ENCODE measurements around the gene AP4M1. TPM values are rescaled to one million over a fixed set of nuclear protein-coding genes. Genes with fewer than 3 reads are reported as not detected.

Gene AP4M1
- total and polyA plus RNA-seq, 9 of the 15 experiments (the other 6 are each of a cell fraction or from before 2014, with no cell fraction given) = 1.3 to 30.9 (median 14.1) TPM

- no peak for TF ChIP-seq PURB (CRISPR knock-in tag; IDR thresholded peaks at IDR 0.05; ENCODE audit: low read depth)
- TF ChIP-seq ZSCAN29 (IDR thresholded peaks at IDR 0.05) = no peak
- no peak for TF ChIP-seq RBM25 (IDR thresholded peaks at IDR 0.05; ENCODE audit: low read depth, low read length, severe bottlenecking)
- no peak for TF ChIP-seq TCF7L2 (IDR thresholded peaks at IDR 0.05; ENCODE audit: low read depth, low read length)
- no peak for TF ChIP-seq ZNF197 (CRISPR knock-in tag; IDR thresholded peaks at IDR 0.05; ENCODE audit: low read depth)
- TF ChIP-seq HLTF (IDR thresholded peaks at IDR 0.05) = no peak
- no peak for TF ChIP-seq CBFB (CRISPR knock-in tag; IDR thresholded peaks at IDR 0.05)
- TF ChIP-seq NCOR1 (IDR thresholded peaks at IDR 0.05) = 0 out of 2 replicates have a peak, but pooled peaks have one; percentile 15
- TF ChIP-seq ZNF592 (IDR thresholded peaks at IDR 0.05) = peak; percentile 86
- TF ChIP-seq, protein P1, sequence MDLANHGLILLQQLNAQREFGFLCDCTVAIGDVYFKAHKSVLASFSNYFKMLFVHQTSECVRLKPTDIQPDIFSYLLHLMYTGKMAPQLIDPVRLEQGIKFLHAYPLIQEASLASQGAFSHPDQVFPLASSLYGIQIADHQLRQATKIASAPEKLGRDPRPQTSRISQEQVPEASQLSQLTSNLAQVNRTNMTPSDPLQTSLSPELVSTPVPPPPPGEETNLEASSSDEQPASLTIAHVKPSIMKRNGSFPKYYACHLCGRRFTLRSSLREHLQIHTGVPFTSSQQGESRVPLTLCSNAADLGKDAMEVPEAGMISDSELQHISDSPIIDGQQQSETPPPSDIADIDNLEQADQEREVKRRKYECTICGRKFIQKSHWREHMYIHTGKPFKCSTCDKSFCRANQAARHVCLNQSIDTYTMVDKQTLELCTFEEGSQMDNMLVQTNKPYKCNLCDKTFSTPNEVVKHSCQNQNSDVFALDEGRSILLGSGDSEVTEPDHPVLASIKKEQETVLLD (IDR thresholded peaks at IDR 0.05) = no peak
- TF ChIP-seq C11orf30 (IDR thresholded peaks at IDR 0.05; ENCODE audit: low read depth) = peak; percentile 46; the same call in 1 of the 2 replicates
- TF ChIP-seq ERF (CRISPR knock-in tag; IDR thresholded peaks at IDR 0.05) = no peak
- no peak for TF ChIP-seq NRF1 (conservative IDR thresholded peaks at IDR 0.05 in 1 of 2, IDR thresholded peaks at IDR 0.05 in 1 of 2)
- peak; percentile 8; the same call in 1 of the 2 replicates for TF ChIP-seq POLR2AphosphoS5 (IDR thresholded peaks at IDR 0.05; ENCODE audit: control insufficient read depth, insufficient read depth, low read depth, low read length)
- peak; percentile 62; the same call in 1 of the 2 replicates for TF ChIP-seq ZNF263 (CRISPR knock-in tag; IDR thresholded peaks at IDR 0.05; ENCODE audit: borderline replicate concordance)
- TF ChIP-seq ZNF668 (CRISPR knock-in tag; IDR thresholded peaks at IDR 0.05) = 0 out of 2 replicates have a peak, but pooled peaks have one; percentile 54
- TF ChIP-seq, protein P2, sequence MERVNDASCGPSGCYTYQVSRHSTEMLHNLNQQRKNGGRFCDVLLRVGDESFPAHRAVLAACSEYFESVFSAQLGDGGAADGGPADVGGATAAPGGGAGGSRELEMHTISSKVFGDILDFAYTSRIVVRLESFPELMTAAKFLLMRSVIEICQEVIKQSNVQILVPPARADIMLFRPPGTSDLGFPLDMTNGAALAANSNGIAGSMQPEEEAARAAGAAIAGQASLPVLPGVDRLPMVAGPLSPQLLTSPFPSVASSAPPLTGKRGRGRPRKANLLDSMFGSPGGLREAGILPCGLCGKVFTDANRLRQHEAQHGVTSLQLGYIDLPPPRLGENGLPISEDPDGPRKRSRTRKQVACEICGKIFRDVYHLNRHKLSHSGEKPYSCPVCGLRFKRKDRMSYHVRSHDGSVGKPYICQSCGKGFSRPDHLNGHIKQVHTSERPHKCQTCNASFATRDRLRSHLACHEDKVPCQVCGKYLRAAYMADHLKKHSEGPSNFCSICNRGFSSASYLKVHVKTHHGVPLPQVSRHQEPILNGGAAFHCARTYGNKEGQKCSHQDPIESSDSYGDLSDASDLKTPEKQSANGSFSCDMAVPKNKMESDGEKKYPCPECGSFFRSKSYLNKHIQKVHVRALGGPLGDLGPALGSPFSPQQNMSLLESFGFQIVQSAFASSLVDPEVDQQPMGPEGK (CRISPR knock-in tag; IDR thresholded peaks at IDR 0.05; ENCODE audit: borderline replicate concordance) = no peak
- 0 out of 2 replicates have a peak, but pooled peaks have one; percentile 22 for TF ChIP-seq ZNF584 (CRISPR knock-in tag; IDR thresholded peaks at IDR 0.05; ENCODE audit: low read depth)
- TF ChIP-seq NEUROD1 (IDR thresholded peaks at IDR 0.05; ENCODE audit: borderline replicate concordance, low read depth, low read length, partially characterized antibody) = no peak
- TF ChIP-seq ZNF224 (CRISPR knock-in tag; IDR thresholded peaks at IDR 0.05) = no peak
- TF ChIP-seq DACH1 (IDR thresholded peaks at IDR 0.05; ENCODE audit: partially characterized antibody) = no peak
Measured at GRCh38 chr7:100124301-100125230, 23.1 kb downstream of the AP4M1 start (continued).

All from K562 (cell line).